ENCODE measurements around the gene OR6V1. TPM values are rescaled to one million over a fixed set of nuclear protein-coding genes. Genes with fewer than 3 reads are reported as not detected.

The OR6V1 gene
- total RNA-seq, 2 donors from 2014 or later = not detected

DNA sequence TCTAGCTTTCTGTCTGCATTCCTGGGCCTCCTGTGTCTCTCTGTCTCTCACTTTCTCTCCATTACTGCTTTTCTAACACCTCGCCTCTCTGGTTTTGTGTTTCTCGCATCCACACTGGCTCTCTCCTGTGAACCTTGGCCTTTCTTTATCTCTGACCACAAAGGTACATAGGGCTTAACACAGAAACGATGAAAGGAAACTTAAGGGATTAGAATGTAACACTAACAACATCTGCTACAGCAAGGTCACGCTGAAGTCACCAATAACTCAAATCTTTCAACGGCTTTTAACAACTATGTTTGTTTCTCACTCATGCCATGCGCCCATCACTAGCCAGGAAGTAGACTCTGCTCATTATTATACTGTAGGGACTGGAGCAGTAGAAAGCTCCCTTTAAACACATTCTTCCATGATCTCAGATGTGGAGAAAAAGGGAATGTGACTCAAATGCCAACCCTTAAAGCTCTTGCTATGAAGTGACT is 9.3 kb upstream of the OR6V1 start:
- Histone ChIP-seq H3K27ac (ENCODE audit: low read depth, low read length) (peak overlapping the region; percentile 62), H3K36me3 (ENCODE audit: control insufficient read depth, insufficient read depth, low read length) (no peaks in the 10 kb centered on the region), H3K9me3 (ENCODE audit: control insufficient read depth, low read length) (no peaks in the 10 kb centered on the region), H3K4me1 (ENCODE audit: control insufficient read depth, insufficient read depth, low read length) (peaks cover 4% of the 10 kb centered on the region), H3K9ac (ENCODE audit: extremely low read depth, low read length, poor library complexity, severe bottlenecking) (peak overlapping the region; percentile 52), H3K4me3 (ENCODE audit: low read length) (peak overlapping the region; percentile 31), H3K27me3 (ENCODE audit: control insufficient read depth, insufficient read depth, low read length, poor library complexity, severe bottlenecking) (peaks cover 83% of the 10 kb centered on the region)
- no peak for DNase-seq
- no peak overlapping the region for H3K4me3 Mint-ChIP-seq
- H3K27me3 Mint-ChIP-seq (ENCODE audit: insufficient read depth) = peaks cover 87% of the 10 kb centered on the region
- TF ChIP-seq, protein P1, sequence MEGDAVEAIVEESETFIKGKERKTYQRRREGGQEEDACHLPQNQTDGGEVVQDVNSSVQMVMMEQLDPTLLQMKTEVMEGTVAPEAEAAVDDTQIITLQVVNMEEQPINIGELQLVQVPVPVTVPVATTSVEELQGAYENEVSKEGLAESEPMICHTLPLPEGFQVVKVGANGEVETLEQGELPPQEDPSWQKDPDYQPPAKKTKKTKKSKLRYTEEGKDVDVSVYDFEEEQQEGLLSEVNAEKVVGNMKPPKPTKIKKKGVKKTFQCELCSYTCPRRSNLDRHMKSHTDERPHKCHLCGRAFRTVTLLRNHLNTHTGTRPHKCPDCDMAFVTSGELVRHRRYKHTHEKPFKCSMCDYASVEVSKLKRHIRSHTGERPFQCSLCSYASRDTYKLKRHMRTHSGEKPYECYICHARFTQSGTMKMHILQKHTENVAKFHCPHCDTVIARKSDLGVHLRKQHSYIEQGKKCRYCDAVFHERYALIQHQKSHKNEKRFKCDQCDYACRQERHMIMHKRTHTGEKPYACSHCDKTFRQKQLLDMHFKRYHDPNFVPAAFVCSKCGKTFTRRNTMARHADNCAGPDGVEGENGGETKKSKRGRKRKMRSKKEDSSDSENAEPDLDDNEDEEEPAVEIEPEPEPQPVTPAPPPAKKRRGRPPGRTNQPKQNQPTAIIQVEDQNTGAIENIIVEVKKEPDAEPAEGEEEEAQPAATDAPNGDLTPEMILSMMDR (conservative IDR thresholded peaks at IDR 0.05) = no peak
- WGBS, 2 experiments (ENCODE audit: insufficient coverage in 1 of 2, insufficient read length in 1 of 2) = 54% methylated on average over 4 to 6 of the region's 6 CpGs
- peaks cover 16% of the 10 kb centered on the region for H3K4me1 Mint-ChIP-seq
- H3K9me3 Mint-ChIP-seq = no peaks in the 10 kb centered on the region
- H3K36me3 Mint-ChIP-seq (ENCODE audit: low read depth) = no peaks in the 10 kb centered on the region
- H3K27ac Mint-ChIP-seq = peak overlapping the region; percentile 81

DNA sequence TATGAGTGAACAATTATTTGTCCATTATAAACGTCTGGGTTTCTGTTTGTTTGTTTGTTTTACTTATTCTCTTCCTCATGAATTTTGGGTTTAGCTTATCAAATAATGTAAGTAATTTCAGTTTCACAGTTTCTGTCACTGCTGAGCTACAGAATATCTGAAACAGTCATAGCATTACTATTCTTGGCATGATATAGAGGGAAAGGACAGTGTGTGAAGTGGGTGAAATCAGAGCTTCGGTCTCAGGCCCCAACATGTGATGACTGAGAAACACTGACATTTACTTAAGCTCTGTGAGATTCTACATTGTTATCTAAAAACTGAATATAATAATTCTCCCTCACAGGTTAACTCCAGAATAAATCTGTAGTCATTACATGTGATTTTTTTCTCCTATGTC is 8.8 kb upstream of the OR6V1 start:
- H3K9me3 ChIP-seq (ENCODE audit: control insufficient read depth, low read length) = no peaks in the 10 kb centered on the region
- Mint-ChIP-seq H3K9me3 (no peaks in the 10 kb centered on the region), H3K4me1 (peaks cover 16% of the 10 kb centered on the region), H3K36me3 (ENCODE audit: low read depth) (no peaks in the 10 kb centered on the region), H3K27ac (no peak overlapping the region), H3K27me3 (ENCODE audit: insufficient read depth) (peaks cover 88% of the 10 kb centered on the region), H3K4me3 (no peak overlapping the region)
- WGBS, 2 experiments (ENCODE audit: insufficient coverage in 1 of 2, insufficient read length in 1 of 2) = 83 to 100% methylated on average over 1 to 2 of the region's 2 CpGs
- H3K27ac ChIP-seq (ENCODE audit: low read depth, low read length) = no peak overlapping the region
- peaks cover 78% of the 10 kb centered on the region for H3K27me3 ChIP-seq (ENCODE audit: control insufficient read depth, insufficient read depth, low read length, poor library complexity, severe bottlenecking)
- no peak overlapping the region for H3K9ac ChIP-seq (ENCODE audit: extremely low read depth, low read length, poor library complexity, severe bottlenecking)
- no peak overlapping the region for H3K4me3 ChIP-seq (ENCODE audit: low read length)
- no peaks in the 10 kb centered on the region for H3K36me3 ChIP-seq (ENCODE audit: control insufficient read depth, insufficient read depth, low read length)
- peaks cover 4% of the 10 kb centered on the region for H3K4me1 ChIP-seq (ENCODE audit: control insufficient read depth, insufficient read depth, low read length)
- no peak for DNase-seq
- TF ChIP-seq, protein P1 (conservative IDR thresholded peaks at IDR 0.05) = no peak

DNA sequence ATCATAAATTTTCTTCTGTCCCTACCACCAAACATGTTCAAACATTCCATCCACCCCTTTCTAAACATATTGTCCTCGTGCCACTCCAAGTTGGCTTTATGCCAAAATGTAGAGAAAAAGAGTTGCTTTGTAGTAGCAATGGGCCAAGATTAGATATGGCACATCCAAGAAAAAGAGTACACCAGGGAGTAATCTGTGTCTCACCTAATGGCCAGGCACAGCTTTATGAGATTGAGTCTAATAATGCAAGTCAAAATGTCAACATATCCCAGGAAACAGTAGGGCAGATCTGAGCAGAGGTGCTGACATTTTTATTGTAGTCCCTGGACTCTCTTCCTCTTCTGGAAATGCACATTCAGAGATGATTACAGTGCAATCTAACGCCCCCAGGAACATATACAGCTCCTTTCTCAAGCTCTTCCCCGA is 5.7 kb upstream of the OR6V1 start:
- H3K9me3 Mint-ChIP-seq = no peaks in the 10 kb centered on the region
- no peak overlapping the region for H3K27ac ChIP-seq (ENCODE audit: low read depth, low read length)
- H3K9me3 ChIP-seq (ENCODE audit: control insufficient read depth, low read length) = no peaks in the 10 kb centered on the region
- TF ChIP-seq, protein P1 (conservative IDR thresholded peaks at IDR 0.05) = no peak
- H3K4me3 ChIP-seq (ENCODE audit: low read length) = no peak overlapping the region
- H3K36me3 Mint-ChIP-seq (ENCODE audit: low read depth) = no peaks in the 10 kb centered on the region
- no peak overlapping the region for H3K27ac Mint-ChIP-seq
- no peak for DNase-seq
- H3K27me3 ChIP-seq (ENCODE audit: control insufficient read depth, insufficient read depth, low read length, poor library complexity, severe bottlenecking) = peaks cover 57% of the 10 kb centered on the region
- peaks cover 4% of the 10 kb centered on the region for H3K4me1 ChIP-seq (ENCODE audit: control insufficient read depth, insufficient read depth, low read length)
- H3K36me3 ChIP-seq (ENCODE audit: control insufficient read depth, insufficient read depth, low read length) = no peaks in the 10 kb centered on the region
- no peak overlapping the region for H3K4me3 Mint-ChIP-seq
- H3K4me1 Mint-ChIP-seq = peaks cover 23% of the 10 kb centered on the region
- H3K27me3 Mint-ChIP-seq (ENCODE audit: insufficient read depth) = peaks cover 80% of the 10 kb centered on the region
- 88% methylated on average over 3 of the region's 3 CpGs; no CpG with 5 or more reads in 1 of the 2 experiments for WGBS, 2 experiments (ENCODE audit: insufficient coverage in 1 of 2, insufficient read length in 1 of 2)
- H3K9ac ChIP-seq (ENCODE audit: extremely low read depth, low read length, poor library complexity, severe bottlenecking) = no peak overlapping the region
